IMR-90 (cell line): ENCODE results near the gene HBD. TPM values are rescaled to one million over a fixed set of nuclear protein-coding genes. Genes with fewer than 3 reads are reported as not detected.

Source experiments
- ATAC-seq: fragments of 200-7000 bp; cut with Tn5 transposase; 2 replicates; pipeline ENCODE4 v1.9.1; 2020; ENCODE audit warnings: low read depth, mild to moderate bottlenecking, moderate library complexity
- BruUV-seq: library from RNA; stranded (reverse); fragments of 400-500 nt; replicated peaks from 2 replicates; lab custom pipeline; 2021; lab: Mats Ljungman, UMichigan
- CTCF ChIA-PET: fragments of 300-600 bp; formaldehyde crosslinking; extraction: SDS; loops from one replicate; lab custom pipeline; 2021; ENCODE audit warnings: antibody characterized with exemption; lab: Yijun Ruan, JAX
- POLR2A ChIA-PET: fragments of 300-600 bp; sonication (Branson Sonifier 250); formaldehyde crosslinking; loops from one replicate; lab custom pipeline; 2022; ENCODE audit warnings: antibody characterized with exemption; ENCODE audit not compliant: unreplicated experiment; lab: Charles Lee
- DNase-seq: peaks from one replicate; pipeline ENCODE4 v3.0.0; 2013
- H2AFZ ChIP-seq: replicated peaks from 2 replicates; pipeline ENCODE3; 2013; ENCODE audit warnings: low read length, mild to moderate bottlenecking; ENCODE audit not compliant: poor library complexity
- H2AK5ac ChIP-seq: 2 replicates; pipeline ENCODE4 v1.6.1; 2013; ENCODE audit warnings: low read depth, low read length, inconsistent platforms
- H2AK9ac ChIP-seq: replicated peaks from 2 replicates; pipeline ENCODE3; 2013; ENCODE audit warnings: mild to moderate bottlenecking, low read depth, low read length, moderate library complexity; ENCODE audit not compliant: poor library complexity
- H2BK120ac ChIP-seq: 2 replicates; pipeline ENCODE4 v1.6.1; 2013; ENCODE audit warnings: low read depth, low read length, inconsistent platforms
- H2BK15ac ChIP-seq: 3 replicates; pipeline ENCODE4 v1.6.1; 2013; ENCODE audit warnings: low read depth, low read length, inconsistent platforms
- H2BK20ac ChIP-seq: 2 replicates; pipeline ENCODE4 v1.6.1; 2013; ENCODE audit warnings: low read depth, mild to moderate bottlenecking, inconsistent platforms, low read length, moderate library complexity
- H2BK5ac ChIP-seq: 2 replicates; pipeline ENCODE4 v1.6.1; 2013; ENCODE audit warnings: mild to moderate bottlenecking, low read depth, low read length, inconsistent platforms; ENCODE audit not compliant: poor library complexity, severe bottlenecking
- H3K14ac ChIP-seq: replicated peaks from 2 replicates; pipeline ENCODE4 v1.6.1; 2013; ENCODE audit warnings: low read depth, low read length, inconsistent platforms
- H3K18ac ChIP-seq: 2 replicates; pipeline ENCODE4 v1.6.1; 2013; ENCODE audit warnings: low read depth, low read length, control low read depth
- H3K23ac ChIP-seq: 2 replicates; pipeline ENCODE4 v1.6.1; 2013; ENCODE audit warnings: low read depth, low read length, inconsistent platforms
- H3K27ac ChIP-seq: 2 replicates; pipeline ENCODE4 v1.5.1; 2013; ENCODE audit warnings: mild to moderate bottlenecking, control low read depth, low read length; ENCODE audit not compliant: insufficient read depth
- H3K27me3 ChIP-seq: 2 replicates; pipeline ENCODE4 v1.6.1; 2013; ENCODE audit warnings: low read length; ENCODE audit not compliant: control insufficient read depth, insufficient read depth
- H3K36me3 ChIP-seq: 2 replicates; pipeline ENCODE4 v1.6.1; 2013; ENCODE audit warnings: low read length, mixed read lengths; ENCODE audit not compliant: control insufficient read depth, insufficient read depth
- H3K4ac ChIP-seq: 2 replicates; pipeline ENCODE4 v1.6.1; 2013; ENCODE audit warnings: low read depth, low read length, inconsistent platforms
- H3K4me1 ChIP-seq: 2 replicates; pipeline ENCODE4 v1.6.1; 2013; ENCODE audit warnings: low read length, mixed read lengths; ENCODE audit not compliant: control insufficient read depth, insufficient read depth
- H3K4me2 ChIP-seq: 2 replicates; pipeline ENCODE4 v1.6.1; 2013; ENCODE audit warnings: low read depth, mild to moderate bottlenecking, control low read depth, low read length, moderate library complexity
- H3K4me3 ChIP-seq: 2 replicates; pipeline ENCODE4 v1.5.1; 2013; ENCODE audit warnings: low read depth, mild to moderate bottlenecking, control low read depth, low read length, moderate library complexity; ENCODE audit not compliant: insufficient read depth
- H3K56ac ChIP-seq: 2 replicates; pipeline ENCODE4 v1.6.1; 2013; ENCODE audit warnings: low read length, inconsistent platforms; ENCODE audit not compliant: insufficient read depth; ENCODE audit errors: extremely low read depth
- H3K79me1 ChIP-seq, 2 experiments: 2 replicates each; pipeline ENCODE4 v1.6.1; 2013; ENCODE audit warnings: low read length in 2 of 2, inconsistent platforms in 1 of 2, low read depth in 1 of 2
- H3K9ac ChIP-seq: 2 replicates; pipeline ENCODE4 v1.6.1; 2013; ENCODE audit warnings: low read depth, low read length, control low read depth
- H3K9me1 ChIP-seq: 2 replicates; pipeline ENCODE4 v1.6.1; 2013; ENCODE audit warnings: low read length, inconsistent platforms; ENCODE audit not compliant: insufficient read depth
- H3K9me3 ChIP-seq: 2 replicates; pipeline ENCODE4 v1.6.1; 2013; ENCODE audit warnings: low read length; ENCODE audit not compliant: control insufficient read depth, insufficient read depth
- H4K20me1 ChIP-seq: 2 replicates; pipeline ENCODE4 v1.6.1; 2013; ENCODE audit warnings: low read length, inconsistent platforms; ENCODE audit not compliant: insufficient read depth
- H4K5ac ChIP-seq: 2 replicates; pipeline ENCODE4 v1.6.1; 2013; ENCODE audit warnings: mild to moderate bottlenecking, low read depth, low read length, control low read depth
- H4K8ac ChIP-seq, 2 experiments: 2 replicates each; pipeline ENCODE4 v1.6.1; 2013; ENCODE audit warnings: low read depth in 2 of 2, low read length in 2 of 2, control low read depth in 1 of 2, inconsistent platforms in 1 of 2
- H4K91ac ChIP-seq: 2 replicates; pipeline ENCODE4 v1.6.1; 2013; ENCODE audit warnings: low read depth, low read length, inconsistent platforms; ENCODE audit not compliant: insufficient read depth
- BHLHE40 ChIP-seq: fragments of 150-350 bp; IDR thresholded peaks from 2 replicates; pipeline ENCODE4 v1.6.1; 2016; ENCODE audit warnings: mild to moderate bottlenecking, low read depth, low read length
- CEBPB ChIP-seq: IDR thresholded peaks from 2 replicates; pipeline ENCODE4 v1.6.1; 2012; ENCODE audit warnings: low read depth, low read length, improper control_type of control experiment
- CHD1 ChIP-seq: IDR thresholded peaks from 2 replicates; pipeline ENCODE4 v1.6.1; 2012; ENCODE audit warnings: low read depth, low read length, improper control_type of control experiment
- CTCF ChIP-seq: conservative IDR thresholded peaks from 2 replicates; pipeline ENCODE4 v1.5.1; 2012; ENCODE audit warnings: mild to moderate bottlenecking, low read depth, low read length, improper control_type of control experiment
- FOS ChIP-seq: fragments of 150-350 bp; IDR thresholded peaks from 2 replicates; pipeline ENCODE4 v1.6.1; 2016; ENCODE audit warnings: low read depth, low read length
- MAFK ChIP-seq: IDR thresholded peaks from 2 replicates; pipeline ENCODE4 v1.6.1; 2012; ENCODE audit warnings: low read depth, low read length, improper control_type of control experiment
- MAZ ChIP-seq: IDR thresholded peaks from 2 replicates; pipeline ENCODE4 v1.6.1; 2012; ENCODE audit warnings: low read depth, mild to moderate bottlenecking, low read length, improper control_type of control experiment, moderate library complexity, borderline replicate concordance
- MXI1 ChIP-seq: IDR thresholded peaks from 2 replicates; pipeline ENCODE4 v1.6.1; 2012; ENCODE audit warnings: low read depth, mild to moderate bottlenecking, low read length, moderate library complexity, borderline replicate concordance
- NFE2L2 ChIP-seq: fragments of 150-350 bp; IDR thresholded peaks from 2 replicates; pipeline ENCODE4 v1.6.1; 2016; ENCODE audit warnings: low read depth, mild to moderate bottlenecking, low read length
- POLR2A ChIP-seq: IDR thresholded peaks from 2 replicates; pipeline ENCODE4 v1.6.1; 2012; ENCODE audit warnings: mild to moderate bottlenecking, low read depth, low read length
- RAD21 ChIP-seq: IDR thresholded peaks from 2 replicates; pipeline ENCODE4 v1.6.1; 2012; ENCODE audit warnings: low read length, improper control_type of control experiment
- RCOR1 ChIP-seq: IDR thresholded peaks from 2 replicates; pipeline ENCODE4 v1.6.1; 2012; ENCODE audit warnings: mild to moderate bottlenecking, low read length, improper control_type of control experiment; ENCODE audit not compliant: insufficient replicate concordance
- RFX5 ChIP-seq: IDR thresholded peaks from 2 replicates; pipeline ENCODE4 v1.8.0; 2012; ENCODE audit warnings: low read depth, mild to moderate bottlenecking, low read length, moderate library complexity
- SMC3 ChIP-seq: fragments of 150-350 bp; IDR thresholded peaks from 2 replicates; pipeline ENCODE4 v1.6.1; 2016; ENCODE audit warnings: low read depth, mild to moderate bottlenecking, antibody characterized with exemption, low read length, moderate library complexity
- WGBS, 2 experiments: methylation state at CpG; one replicate each; pipeline versions ENCODE4 v1.1.5 to v1.1.7; 2013; ENCODE audit warnings: missing lambda C conversion rate in 2 of 2; ENCODE audit not compliant: insufficient read length in 1 of 2; ENCODE audit errors: extremely low coverage in 2 of 2; 5-methylcytosine and 5-hydroxymethylcytosine counted together
- dilution Hi-C: fragments of 300-500 bp; cut with HindIII; formaldehyde crosslinking; loops from one replicate; pipeline ENCODE4 v1.14.3; 2018; ENCODE audit warnings: low sequenced_read_pairs; ENCODE audit not compliant: unreplicated experiment
- in situ Hi-C: fragments of 300-500 bp; cut with MboI; formaldehyde crosslinking; loops from 3 replicates; pipeline ENCODE4 v1.14.3; 2019; ENCODE audit warnings: low sequenced_read_pairs, inconsistent platforms, mixed read lengths
- intact Hi-C: fragments of 100-400 bp; cut with micrococcal nuclease; formaldehyde crosslinking; loops from 2 replicates; pipeline ENCODE4 v1.10.0; 2022
- polyA plus RNA-seq, 3 experiments: library from polyadenylated mRNA; depleted of rRNA; stranded (reverse); fragments of >200 nt; gene quantifications; 2 replicates each; pipeline ENCODE4 v1.2.3, GENCODE V29; 2012; ENCODE audit warnings: low replicate concordance in 1 of 3
- total RNA-seq: library from RNA; depleted of rRNA; stranded (reverse); fragments of >200 nt; gene quantifications from 2 replicates; pipeline ENCODE4 v1.2.3, GENCODE V29; 2012
- TF ChIP-seq, protein P1 (sequence below): fragments of 150-350 bp; IDR thresholded peaks from 2 replicates; pipeline ENCODE4 v1.6.1; 2017; ENCODE audit warnings: mild to moderate bottlenecking, antibody characterized with exemption, low read length, low read depth
- TF ChIP-seq, protein P2 (sequence below): fragments of 150-350 bp; IDR thresholded peaks from 2 replicates; pipeline ENCODE4 v1.6.1; 2016; ENCODE audit warnings: low read depth, mild to moderate bottlenecking, low read length, moderate library complexity, borderline replicate concordance

HBD gene
- total and polyA plus RNA-seq, 2 of the 4 experiments (the other 2 are of a cell fraction): 6.3 to 12.0 TPM

DNA sequence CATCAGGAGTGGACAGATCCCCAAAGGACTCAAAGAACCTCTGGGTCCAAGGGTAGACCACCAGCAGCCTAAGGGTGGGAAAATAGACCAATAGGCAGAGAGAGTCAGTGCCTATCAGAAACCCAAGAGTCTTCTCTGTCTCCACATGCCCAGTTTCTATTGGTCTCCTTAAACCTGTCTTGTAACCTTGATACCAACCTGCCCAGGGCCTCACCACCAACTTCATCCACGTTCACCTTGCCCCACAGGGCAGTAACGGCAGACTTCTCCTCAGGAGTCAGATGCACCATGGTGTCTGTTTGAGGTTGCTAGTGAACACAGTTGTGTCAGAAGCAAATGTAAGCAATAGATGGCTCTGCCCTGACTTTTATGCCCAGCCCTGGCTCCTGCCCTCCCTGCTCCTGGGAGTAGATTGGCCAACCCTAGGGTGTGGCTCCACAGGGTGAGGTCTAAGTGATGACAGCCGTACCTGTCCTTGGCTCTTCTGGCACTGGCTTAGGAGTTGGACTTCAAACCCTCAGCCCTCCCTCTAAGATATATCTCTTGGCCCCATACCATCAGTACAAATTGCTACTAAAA is 7.5 kb downstream of the HBD start, which contains the start of gene HBB:
Gene HBB, minus strand, starts transcription at position 340 of the 579 bp plus-strand sequence. Its CDS starts 50 bp downstream, at position 290.
- no peak within 1 kb of the TSS for H3K4ac ChIP-seq
- H3K9ac ChIP-seq: no peak within 1 kb of the TSS
- no TSS peak for BruUV-seq
- no peaks in the 10 kb centered on the region for H3K9me1 ChIP-seq
- no peak within 1 kb of the TSS for H2AFZ ChIP-seq
- no peak within 1 kb of the TSS for H3K56ac ChIP-seq
- POLR2A ChIA-PET: no interaction called here
- no peaks in the 10 kb centered on the region for H3K27me3 ChIP-seq
- H4K5ac ChIP-seq: no peak within 1 kb of the TSS
- no peak within 1 kb of the TSS; the same call in 1 of the 2 replicates for H3K14ac ChIP-seq
- no peak within 1 kb of the TSS for H3K4me2 ChIP-seq
- H2AK5ac ChIP-seq: peak within 1 kb of the TSS; percentile 39
- CTCF ChIA-PET: no interaction called here
- H2BK20ac ChIP-seq: no peak within 1 kb of the TSS; the same call in 1 of the 2 replicates
- H3K4me1 ChIP-seq: no peaks in the 10 kb centered on the region
- no peak for ATAC-seq
- no peaks in the 10 kb centered on the region for H3K79me1 ChIP-seq
- no peaks in the 10 kb centered on the region for H3K9me3 ChIP-seq
- H4K8ac ChIP-seq: no peak within 1 kb of the TSS
- H2AK9ac ChIP-seq: no peak within 1 kb of the TSS
- no peak within 1 kb of the TSS for H3K27ac ChIP-seq
- H4K91ac ChIP-seq: no peak within 1 kb of the TSS
- no peak within 1 kb of the TSS for H2BK5ac ChIP-seq
- no peak for DNase-seq
- TF ChIP-seq CEBPB (no peak), SMC3 (no peak), CHD1 (no peak), MAZ (no peak), BHLHE40 (no peak), MXI1 (no peak), CTCF (no peak), NFE2L2 (no peak), RAD21 (no peak), FOS (no peak), RCOR1 (no peak), MAFK (no peak), POLR2A (no peak), RFX5 (no peak)
- TF ChIP-seq, protein P1, sequence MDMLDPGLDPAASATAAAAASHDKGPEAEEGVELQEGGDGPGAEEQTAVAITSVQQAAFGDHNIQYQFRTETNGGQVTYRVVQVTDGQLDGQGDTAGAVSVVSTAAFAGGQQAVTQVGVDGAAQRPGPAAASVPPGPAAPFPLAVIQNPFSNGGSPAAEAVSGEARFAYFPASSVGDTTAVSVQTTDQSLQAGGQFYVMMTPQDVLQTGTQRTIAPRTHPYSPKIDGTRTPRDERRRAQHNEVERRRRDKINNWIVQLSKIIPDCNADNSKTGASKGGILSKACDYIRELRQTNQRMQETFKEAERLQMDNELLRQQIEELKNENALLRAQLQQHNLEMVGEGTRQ: no peak
- TF ChIP-seq, protein P2, sequence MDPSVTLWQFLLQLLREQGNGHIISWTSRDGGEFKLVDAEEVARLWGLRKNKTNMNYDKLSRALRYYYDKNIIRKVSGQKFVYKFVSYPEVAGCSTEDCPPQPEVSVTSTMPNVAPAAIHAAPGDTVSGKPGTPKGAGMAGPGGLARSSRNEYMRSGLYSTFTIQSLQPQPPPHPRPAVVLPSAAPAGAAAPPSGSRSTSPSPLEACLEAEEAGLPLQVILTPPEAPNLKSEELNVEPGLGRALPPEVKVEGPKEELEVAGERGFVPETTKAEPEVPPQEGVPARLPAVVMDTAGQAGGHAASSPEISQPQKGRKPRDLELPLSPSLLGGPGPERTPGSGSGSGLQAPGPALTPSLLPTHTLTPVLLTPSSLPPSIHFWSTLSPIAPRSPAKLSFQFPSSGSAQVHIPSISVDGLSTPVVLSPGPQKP: no peak
- no CpG with 5 or more reads among the region's 3 CpGs for WGBS, 2 experiments
- H3K23ac ChIP-seq: no peak within 1 kb of the TSS
- in situ Hi-C loops (no loop called here), dilution Hi-C loops (no loop called here), intact Hi-C loops (no loop called here)
- H3K18ac ChIP-seq: no peak within 1 kb of the TSS; the same call in 1 of the 2 replicates
- H3K36me3 ChIP-seq: no peaks in the 10 kb centered on the region
- no peak within 1 kb of the TSS for H3K4me3 ChIP-seq
- peak within 1 kb of the TSS; percentile 6; the same call in 1 of the 2 replicates for H2BK120ac ChIP-seq
- no peaks in the 10 kb centered on the region for H4K20me1 ChIP-seq
- no peak within 1 kb of the TSS for H2BK15ac ChIP-seq
